Measurements from ENCODE around the gene SREK1IP1.

The SREK1IP1 gene

GRCh38 chr5:64680289-64680688 lies 88.2 kb downstream of the SREK1IP1 start:
- DNase-seq = no peak

- DNase-seq = no peak
These were observed 90.1 kb downstream of the SREK1IP1 start for GRCh38 chr5:64678374-64678773.

GRCh38 chr5:64671678-64672077 lies 96.8 kb downstream of the SREK1IP1 start:
- no peak for DNase-seq

GRCh38 chr5:64670277-64670676 lies 98.2 kb downstream of the SREK1IP1 start:
- DNase-seq = no peak
